SKM-1 (cell line): ENCODE measurements around the gene GPA33.
A peak's percentile ranks its signal among the peaks of the same experiment; 100 is the strongest.

ENCODE experiments used
- DNase-seq: peaks from one replicate; lab custom pipeline; 2025; ENCODE audit not compliant: unreplicated experiment; lab: John Stamatoyannopoulos, UW

The GPA33 gene

DNA sequence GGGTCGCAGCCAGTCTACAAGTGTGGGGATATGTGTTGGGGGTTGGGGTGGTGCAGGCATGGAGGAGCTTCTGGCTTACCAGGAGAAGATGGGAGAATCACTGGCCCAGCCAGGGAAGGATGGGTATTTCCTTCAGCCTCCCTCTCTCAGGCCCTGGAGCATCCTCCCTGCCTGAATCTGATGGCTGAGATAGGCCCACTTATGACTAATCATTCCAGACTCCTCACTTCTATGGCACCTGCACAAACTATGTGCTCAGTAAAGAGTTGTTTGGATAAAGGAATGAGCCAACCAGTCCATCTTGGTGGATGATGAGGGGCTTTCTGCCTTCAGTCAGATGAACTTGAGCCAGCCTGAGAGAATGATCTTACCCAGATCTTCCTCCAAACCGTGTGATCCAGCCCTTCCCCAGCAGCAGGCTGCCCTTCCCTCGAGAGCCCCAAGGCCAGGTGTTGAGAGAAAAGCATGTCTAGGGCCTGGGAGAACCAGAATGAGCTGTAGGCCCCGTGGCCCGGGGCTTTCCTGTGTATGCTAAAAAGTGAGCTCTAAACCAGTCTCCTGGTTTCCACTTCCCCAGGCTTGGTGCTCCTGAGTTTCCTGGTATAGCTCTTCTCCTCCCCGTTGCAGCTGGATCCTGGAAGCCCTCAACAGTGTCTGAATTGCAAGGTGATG is 1.3 kb downstream of the GPA33 start:
- no peak for DNase-seq

DNA sequence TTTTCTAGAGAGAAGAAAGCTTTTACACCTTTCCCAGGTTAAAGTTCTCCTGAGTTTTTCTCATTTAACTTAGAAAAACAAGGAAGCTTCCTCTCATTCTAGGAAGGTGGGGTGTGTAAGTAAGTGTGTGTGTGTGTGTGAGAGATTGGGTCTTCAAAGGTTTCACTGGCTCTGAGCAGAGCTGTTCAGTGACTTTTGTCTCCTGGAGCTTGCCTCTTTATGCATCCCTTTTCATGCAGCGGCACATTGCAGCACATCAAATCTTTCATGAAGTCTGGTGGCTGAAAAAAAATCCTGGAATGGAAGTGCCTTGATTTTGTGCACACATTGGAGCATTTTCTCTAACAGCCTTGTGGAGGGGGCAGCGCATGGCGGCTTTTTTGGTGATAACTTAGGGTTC is 3.4 kb downstream of the GPA33 start:
- no peak for DNase-seq

DNA sequence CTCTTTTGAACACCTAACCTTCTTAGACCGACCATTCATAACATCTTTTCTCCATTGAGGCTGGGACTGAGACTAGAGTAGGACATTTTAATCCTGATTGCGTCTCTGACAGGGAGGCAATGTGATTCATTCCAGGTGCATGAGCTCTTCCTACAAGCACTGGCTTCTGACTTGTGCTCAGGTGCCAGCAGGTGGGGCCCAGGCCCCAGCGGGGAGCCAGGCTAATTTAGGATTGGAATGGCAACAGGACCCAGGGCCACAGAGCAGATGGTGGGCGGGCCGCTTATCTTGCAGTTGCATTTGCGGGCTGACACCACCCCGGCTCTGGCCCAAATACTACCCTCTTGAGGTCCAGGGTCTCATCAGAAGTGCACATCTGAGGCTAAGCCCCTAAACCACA is 4.1 kb downstream of the GPA33 start:
- no peak for DNase-seq

DNA sequence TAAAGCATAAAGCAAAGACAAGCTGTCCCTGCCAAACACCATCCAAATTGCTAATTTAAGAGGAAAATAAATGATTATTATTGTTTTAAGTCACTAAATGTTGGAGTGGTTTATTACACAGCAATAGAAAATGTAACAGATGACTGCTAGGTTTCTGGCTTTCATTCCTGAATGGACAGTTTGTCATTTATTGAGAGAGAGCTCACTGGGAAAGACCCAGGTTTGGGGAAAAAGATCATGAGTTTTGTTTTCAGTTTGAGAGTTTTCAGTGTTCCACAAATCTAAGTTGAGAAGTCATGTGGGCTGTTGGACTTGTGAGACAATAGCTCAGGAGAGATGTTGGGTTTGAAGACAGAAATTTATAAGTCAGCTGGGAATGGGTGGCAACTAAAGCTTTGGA is 5.4 kb downstream of the GPA33 start:
- no peak for DNase-seq

DNA sequence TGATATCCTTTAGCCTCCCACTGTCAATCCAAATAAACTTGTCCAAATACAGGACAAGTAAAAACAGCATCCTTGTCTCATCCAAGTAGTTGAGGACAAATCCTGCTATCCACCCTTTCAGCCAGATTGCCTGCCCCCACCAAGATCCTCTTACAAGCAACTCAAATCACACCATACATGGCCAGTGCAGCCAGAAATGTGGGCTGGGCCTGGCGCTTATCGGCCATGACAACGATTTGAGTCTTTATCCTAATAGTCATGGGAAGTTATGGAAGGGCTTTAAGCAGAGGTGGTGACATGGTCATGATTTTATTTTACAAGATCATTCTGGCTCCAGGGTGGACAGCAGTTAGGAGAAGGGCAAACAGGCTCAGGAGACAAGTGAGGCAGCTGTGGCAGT is 6.3 kb downstream of the GPA33 start:
- DNase-seq: no peak

DNA sequence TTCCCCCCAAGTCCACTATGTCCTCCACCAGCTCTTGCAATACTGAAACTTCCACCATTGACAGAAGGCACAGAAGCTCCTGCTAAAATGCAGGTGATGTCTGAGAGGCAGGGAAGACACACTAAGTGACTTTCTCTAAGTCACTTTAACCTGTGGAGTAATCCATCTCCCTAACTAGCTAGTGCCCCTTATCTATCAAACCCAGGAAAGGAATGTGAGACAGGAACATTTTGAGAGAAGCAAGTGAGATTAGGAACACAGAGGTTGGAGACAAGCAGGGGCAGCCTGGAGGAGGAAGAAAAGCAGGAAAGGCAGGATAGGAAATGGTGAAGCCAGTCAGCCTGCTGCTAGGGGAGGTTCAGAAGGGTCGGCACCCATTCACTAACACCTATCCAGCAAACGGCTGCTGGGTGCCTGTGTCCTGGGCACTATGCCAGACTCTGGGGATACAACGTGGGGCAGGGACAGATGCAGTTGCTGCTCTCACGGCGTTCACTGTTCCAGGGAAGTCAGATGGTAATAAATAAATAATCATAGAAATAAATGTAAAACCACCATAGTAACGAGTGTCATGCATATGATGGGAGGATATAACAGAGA is 7.0 kb downstream of the GPA33 start:
- no peak for DNase-seq

DNA sequence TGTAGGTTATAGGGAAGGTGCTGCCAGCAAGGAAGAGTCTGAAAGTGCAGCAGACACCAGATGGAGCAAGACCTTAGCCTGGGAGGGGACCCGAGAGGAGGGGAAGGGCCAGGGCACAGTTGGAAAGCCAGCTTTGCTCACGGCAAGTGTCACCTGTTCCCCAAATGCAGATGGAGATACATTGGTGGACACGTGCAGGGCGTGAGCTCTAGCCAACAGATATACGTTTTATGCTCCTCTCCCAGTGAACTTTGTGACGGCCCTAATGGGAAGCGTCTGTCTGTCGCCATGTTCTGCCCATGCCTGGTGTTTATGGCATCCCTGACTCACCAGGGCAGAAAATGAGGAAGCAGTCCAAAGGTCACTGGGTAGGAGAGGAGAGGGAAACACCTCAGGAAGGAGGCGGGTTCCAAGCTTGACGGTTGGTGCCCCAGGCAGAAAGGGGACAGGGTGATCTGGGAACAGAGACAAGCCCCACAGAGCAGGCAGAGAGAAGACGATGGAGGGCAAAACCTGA is 7.6 kb downstream of the GPA33 start:
- peak; percentile 36 for DNase-seq

DNA sequence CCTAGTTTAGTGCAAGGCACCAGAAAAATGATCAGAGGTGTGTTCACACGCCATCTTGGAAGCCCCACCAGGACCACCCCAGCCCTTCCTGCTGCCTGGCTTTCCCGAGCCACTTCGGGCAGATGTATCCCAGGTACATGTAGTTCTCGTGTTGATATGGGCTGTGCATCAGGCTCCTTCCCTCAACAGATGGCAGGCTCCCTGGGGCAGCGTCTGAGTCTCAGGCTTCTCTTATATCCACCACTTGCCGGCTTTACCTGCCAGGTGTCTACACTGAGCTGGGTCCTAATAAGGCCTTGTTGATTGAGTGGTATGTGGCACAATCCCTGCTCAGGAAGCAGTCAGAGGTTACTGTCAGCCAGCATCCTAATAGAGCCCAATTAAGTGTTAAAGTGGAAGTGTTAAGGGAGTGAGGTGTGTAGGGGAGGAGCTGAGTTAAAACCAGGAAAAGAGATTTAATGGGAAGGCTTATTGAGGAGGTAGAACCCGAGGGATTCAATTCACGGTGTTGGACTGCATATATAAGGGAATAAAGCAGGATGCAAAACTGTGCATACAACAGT is 8.5 kb downstream of the GPA33 start:
- DNase-seq: no peak

DNA sequence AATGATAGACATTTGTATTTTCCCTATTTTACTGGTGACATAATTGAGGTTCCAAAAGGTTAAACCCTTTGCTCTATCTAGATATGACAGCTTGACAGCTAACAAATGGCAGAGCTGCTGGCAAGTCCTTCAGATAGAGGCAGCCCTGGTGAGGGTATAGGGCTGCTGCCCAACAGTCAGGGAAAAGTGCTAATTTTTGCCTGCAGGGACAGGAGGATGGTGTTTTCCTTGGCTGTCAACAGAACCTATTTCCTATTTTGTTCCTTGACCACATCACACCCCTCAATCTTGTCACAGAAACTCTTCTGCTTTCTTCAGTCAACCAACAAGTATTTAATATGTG is 12.3 kb downstream of the GPA33 start:
- no peak for DNase-seq

DNA sequence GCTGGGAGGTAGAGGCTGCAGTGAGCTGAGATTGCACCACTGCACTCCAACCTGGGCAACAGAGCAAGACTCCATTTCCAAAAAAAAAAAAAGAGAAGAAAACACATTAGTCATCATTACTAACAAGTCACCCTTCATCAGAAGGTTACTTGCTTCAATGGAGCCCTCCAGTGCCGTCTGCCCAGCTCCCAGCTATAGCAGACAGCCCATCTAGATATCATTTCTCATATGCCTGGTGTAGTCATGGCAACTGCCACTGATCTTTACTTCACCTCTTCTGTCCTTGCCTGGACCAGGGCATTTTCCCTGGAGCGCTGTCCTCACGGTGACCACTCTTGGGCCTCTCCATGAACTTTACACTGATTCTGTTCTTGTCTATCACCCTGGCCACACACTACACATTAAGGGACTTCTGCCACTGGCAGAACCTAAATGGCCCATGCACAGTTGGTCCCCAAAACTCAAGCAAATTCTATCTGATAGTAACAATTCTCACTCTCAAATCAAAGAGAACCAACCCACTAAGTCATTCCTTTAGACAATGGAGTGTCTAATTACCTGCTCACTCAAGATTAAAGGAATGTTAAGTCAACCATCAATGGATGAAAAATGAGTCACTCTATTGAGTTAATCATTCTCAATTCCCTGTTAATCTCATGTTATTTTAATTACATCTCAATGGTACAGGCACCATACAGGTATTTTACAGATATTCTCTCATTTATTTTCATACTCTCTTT is 12.9 kb downstream of the GPA33 start:
- DNase-seq: no peak

DNA sequence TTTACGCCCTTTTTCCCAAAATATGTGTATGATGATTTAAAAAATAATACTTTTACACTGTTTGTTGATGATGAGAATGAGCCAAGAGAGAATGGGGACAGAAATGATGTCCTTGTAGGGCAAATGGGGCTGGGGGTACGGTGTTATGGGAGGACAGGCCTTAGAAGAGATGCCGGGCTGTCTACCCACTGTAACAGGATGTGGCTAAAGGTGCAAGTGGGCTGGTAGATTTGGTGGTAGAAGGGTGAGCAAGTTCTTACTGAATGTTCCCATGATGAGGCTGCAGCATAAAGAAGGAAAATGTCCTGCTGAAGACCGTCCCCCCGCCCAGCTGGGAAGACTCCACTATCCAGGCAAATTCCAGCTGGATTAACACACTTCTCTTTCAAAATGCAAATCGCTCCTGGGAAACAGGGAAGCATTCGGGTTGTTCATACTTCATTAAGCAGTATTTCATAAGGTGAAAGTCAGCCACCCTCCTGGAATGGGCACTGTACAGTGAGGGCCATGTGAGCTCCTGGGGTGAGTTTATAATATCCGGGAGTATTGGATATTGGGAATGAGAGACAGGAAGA is 14.0 kb downstream of the GPA33 start:
- DNase-seq: no peak

DNA sequence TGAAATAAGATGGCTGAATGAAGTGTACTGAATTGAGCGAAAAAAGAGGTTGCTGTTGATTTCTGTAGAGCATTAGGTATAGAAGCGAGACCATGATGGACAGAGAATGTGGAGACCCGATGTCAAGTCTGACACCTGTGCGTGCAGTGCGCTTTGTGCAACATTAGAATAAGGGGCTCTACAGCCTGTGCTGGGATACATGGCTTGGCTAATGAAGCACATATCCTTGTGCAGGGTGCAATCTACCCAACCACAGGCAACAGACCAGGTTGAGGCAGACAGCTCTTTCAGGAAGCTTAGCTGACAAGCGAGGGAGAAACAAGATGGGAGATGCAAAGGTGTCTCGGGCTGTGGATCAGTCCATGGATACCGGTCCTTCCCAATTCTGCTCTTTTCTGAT is 18.9 kb downstream of the GPA33 start:
- no peak for DNase-seq

DNA sequence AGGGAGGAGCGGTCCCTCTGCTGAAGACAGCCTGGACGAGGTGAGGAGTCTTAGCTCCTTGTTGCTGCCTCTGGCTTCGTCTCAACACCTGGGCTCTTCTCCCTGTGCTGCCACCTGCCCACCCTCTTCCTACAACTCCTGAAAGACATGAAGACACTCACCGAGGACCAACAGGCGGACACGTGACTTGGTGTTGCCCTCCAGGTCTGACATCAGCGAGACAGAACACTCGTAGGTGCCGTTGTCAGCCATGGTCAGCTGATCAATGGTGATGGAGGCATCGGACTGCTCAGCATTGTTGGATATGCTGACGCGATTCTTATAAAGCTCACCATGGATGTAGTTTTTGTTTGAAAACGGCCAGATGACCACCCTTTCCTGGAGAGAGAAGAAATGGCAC is 21.4 kb downstream of the GPA33 start:
- DNase-seq: no peak

DNA sequence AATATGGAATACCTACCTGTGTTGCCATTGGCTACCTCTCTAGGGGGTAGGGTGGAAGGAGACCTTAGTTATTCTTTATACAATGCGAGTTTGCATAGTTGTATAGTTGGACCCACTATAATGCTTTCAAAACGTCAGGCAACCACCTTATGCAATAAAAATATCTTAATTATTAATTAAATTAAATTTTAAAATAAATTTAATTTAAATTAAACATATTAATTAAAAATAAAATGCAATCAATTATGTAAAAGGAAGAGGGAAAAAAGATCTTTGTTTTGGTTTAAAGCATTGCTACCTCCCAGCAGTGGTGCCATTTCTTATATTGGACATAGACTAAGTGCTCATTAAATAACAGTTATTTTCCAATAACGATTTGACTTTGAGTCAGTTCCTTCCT is 22.3 kb downstream of the GPA33 start:
- DNase-seq: no peak

DNA sequence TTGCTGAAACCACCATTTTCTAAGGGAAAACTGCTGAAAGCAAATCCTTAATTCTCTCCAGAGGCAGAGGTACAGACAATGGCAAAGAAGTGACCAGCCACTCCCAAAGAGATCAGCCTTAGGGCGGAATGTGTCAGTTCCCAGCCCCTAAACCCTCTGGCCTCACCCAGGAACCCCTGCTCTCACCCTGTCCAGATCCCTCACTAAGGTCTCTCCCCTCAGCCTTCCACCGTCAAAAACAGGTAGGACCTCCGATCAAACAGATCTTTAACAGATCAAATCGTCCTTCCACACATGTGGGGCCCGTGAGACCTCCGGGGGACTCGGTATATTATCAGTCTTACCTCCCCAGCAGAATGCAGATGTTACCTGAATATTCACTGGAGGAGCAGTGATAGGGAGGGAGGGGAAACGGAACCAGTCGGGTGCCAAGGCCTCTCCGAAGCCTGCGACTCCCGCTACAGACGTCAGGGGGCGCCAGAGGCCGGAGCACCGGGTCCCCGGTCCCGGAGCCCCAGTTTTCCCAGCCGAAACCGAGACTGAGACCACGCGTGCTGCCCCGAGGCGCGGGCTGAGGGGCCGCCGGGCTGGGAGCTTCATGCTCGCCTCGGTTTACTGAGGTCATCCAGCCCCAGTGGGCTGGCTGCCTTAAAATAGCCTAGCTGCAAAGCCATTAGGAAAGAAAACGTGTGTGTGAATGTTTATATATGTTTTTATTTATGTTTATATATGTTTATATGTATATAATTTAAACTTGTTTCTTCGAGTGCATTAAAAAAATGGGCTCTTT is 23.6 kb downstream of the GPA33 start:
- DNase-seq: peak; percentile 73

DNA sequence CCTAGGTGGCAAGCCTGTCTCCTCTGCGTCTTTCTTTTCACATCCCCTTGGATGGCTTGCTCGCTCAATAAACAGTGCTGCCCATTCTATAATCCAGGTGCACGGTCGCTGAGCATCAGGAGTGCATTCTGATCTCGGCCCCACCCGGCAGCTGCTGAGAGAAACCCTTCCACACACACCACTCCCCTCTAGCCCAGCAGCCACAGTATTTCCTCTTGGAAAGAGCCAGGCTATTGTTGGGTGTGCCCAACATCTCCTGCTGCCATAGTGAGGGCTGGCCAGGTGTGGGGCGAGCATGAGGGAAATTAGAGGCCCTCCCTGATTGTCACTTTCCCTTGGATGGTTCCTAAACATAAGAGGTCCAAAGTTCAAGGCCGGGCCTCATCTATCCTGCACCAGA is 24.7 kb downstream of the GPA33 start:
- no peak for DNase-seq

DNA sequence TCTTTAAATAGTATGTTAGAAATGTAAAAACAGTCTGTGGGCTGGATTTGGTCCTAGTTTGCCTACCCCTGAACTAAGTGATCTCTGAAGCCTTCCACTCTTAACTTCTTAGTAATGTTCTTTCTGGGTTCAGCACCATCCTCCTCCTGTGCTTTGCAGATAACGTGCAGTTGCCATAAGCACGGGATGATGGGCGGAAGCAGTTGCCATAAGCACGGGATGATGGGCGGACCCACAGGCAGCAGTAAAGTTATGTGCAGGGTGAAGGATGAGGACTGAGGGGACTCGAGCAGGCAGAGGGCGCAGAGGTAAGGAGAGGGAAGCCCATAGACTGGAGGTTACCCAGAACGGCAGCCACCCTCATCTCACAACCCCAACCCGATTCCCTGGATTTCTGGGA is 25.6 kb downstream of the GPA33 start:
- no peak for DNase-seq

DNA sequence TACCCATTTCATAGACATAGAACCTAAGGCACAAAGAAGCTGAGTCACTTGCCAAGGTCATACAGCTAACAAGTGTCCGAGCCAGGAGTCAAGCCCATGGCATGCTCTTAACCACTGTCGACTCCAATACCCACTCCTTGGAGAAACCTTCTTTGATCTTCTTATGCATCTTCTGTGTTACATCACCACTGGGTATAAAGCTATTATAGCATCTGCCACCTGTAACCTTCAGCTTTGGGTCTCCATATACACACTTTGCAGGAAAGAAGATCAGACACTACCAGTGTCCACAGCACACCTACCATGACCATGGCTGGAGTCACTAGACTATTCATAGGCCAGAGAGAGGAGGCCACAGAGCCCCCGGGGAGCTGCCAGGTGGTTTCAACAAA is 29.1 kb downstream of the GPA33 start:
- DNase-seq: no peak

DNA sequence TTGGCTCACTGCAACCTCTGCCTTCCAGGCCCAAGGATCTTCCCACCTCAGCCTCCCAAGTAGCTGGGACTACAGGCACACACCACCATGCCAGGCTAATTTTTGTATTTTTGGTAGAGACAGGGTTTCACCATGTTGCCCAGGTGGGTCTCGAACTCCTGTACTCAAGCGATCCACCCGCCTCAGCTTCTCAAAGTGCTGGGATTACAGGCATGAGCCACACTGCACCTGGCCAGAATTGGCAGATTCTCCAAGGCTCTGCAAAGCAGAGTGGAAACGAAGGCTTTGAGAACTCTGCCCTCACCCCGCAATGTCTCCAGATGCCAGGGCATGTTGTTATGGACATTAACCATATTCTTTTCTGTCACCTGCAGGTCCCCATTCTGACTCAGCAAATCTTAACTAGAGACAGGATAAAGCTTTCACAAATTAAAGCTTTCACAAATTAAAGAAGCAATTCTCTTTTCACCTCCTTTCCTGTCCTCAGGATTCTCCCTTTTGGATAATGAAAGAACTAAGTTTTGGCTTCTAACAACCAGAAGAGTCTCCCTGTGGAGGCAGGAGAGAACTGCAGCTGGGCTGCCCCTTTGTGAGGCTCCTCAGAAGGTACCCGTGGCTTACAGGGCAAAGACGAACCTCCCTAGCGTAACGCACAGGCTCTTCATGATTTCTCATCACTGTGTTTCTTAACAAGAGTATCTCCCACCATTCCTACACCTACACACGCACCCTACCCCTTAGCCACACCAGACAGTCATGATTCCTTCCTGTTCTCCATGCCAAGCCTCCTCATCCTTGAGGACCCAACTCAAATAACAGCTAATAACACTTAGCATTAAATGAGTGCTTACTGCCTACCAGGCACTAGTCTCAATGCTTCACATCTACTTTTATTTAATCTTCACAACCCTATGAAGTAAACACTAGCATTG is 29.8 kb downstream of the GPA33 start:
- DNase-seq: no peak

DNA sequence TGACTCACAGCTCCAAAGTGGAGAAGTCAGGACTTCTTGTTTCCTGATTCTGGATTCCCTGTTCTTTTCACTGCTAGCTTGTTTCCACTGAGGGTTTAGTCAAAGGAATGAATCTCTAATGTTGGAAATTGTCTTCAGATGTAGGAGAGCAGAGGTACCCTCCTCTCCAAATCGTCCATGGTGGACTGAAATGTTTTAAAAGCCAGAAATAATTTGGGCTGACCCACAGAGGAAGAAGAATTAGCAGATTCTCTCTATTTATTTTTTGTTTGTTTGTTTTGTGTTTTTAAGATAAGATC is 30.4 kb downstream of the GPA33 start:
- DNase-seq: no peak
